HG03571 (cell line): ENCODE data around the gene AURKA.
"Not testable (repeated sequence)": the region's sequence is repeated elsewhere in the genome, so short reads cannot be mapped to it uniquely, and the experiment has no call there.

Experiments used
- ATAC-seq: cut with Tn5 transposase; IDR thresholded peaks from one replicate; pipeline ENCODE4 v1.9.1; 2021; ENCODE audit not compliant: unreplicated experiment

Gene AURKA

DNA sequence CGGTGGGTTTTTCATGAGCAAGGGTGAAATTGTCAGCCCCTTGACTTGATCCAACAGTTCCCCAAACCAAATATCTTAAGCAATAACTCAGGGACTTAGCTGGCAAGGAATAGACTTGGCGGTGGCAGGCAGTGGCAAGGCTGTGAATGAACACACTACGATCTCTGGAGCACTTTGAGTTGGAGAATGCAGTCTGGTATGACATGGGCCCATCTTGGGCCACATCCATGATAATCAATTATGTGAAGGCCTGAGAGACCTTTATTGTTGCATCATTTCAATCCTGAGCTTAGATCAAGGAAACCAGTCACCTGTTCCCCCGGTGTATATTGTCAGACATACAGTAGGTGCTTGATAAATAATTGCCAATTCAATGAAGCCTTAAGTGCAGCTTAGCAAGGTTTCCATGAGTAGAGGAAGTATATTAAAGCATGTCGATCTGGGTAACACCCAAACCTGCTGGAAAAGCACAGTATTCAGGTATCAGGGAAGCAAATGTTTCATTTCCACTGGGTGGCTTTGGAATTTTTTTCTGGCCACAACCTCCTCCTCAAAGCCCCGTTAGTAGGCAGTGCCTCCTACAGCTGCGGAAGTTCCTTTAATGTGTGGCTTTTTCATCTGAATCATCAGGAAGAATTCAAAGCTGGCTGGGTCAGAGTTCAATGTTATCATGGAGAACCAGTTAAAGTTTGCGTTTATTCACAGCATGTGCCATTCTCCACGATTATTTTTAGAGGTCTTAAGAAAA is 30.2 kb upstream of the AURKA start:
- no peak for ATAC-seq

DNA sequence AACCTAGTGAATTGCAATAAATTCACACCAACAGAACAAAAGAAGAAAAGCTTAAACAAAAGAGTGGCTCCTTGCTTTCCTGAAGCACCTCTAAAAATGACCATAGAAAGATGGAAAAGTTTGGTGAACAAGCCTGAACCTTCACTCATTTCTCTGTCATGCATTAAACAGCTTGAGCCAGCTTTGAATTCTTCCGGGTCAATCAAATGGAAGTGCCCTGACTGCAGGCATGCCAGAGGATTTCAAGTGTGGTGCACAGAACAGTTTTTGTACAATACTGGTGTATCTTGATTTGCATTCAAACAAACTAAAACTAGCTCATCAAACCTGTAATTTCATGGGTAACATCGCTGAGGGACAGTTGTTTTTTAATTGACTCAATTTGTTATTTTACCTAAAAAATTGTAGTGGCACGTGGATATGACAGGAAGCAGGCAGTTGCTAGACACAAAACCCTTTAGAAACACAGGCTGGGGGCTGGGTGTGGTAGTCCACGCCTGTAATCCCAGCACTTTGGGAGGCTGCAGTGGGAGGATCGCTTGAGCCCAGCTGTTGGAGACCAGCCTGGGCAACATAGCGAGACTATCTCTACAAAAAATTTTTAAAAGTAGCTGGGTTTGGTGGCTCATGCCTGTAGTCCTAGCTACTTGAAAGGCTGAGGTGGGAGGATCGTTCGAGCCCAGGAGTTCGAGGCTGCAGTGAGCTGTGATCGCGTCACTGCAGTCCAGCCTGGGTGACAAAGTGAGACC is 29.1 kb upstream of the AURKA start:
- ATAC-seq = no peak

DNA sequence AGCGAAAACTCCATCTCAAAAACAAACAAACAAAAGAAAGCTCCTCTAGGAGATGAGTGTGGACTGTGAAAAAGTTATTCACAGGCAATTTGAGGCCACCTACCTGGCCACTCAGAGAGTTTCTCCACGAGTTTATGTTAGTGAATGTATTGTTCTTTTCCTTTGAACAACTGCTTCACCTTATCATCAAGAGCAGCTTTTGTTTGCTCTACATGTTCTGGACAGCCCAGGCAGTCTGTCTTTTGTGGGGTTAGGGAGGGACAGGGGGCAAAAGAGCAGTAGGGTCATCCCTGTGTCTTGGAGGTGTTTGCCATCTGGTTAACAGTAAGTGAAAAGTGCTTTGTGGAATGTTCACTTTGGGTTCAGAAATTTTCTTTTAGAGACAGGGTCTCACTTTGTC is 28.0 kb upstream of the AURKA start:
- no peak for ATAC-seq

DNA sequence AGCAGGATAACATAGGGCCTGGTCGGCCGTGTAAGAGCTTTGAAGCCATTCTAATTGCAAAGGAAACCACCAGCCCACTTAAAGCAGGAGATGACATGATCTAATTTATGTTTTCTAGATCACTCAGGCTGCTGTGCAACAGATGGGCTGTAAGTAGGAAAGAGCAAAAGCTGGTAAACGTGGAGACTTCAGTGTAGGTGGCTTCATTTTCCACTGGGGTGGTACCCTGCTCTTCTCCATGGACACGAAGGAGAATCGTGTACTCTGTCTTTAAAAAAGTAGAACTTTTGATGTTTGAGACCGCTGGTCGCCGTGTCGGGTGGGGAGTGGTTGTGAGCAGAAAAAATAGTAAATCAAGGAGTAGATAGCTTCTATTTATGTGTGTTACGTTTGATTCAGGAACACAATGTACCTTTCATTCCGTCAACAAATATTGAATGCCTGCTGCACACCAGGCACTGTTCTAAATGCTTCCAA is 26.4 kb upstream of the AURKA start:
- no peak for ATAC-seq

DNA sequence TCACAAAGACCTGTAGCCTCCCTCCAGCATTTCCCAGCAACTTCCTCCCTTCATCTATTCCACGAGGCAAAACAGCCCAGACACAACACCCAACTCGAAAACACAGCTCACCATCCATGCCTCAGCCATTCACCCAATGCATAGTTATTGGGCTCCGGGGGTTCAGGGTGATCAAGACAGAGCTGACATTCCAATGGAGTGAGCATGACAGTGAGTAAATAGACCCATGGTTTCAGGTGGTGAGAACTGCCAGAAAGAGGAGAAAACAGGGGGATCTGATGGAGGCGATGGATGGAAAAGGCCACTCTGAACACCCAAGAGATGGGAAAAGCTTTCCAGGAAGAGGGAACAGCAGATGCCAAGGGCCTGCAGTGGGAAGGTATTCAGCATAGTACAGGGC is 25.9 kb upstream of the AURKA start:
- no peak for ATAC-seq

DNA sequence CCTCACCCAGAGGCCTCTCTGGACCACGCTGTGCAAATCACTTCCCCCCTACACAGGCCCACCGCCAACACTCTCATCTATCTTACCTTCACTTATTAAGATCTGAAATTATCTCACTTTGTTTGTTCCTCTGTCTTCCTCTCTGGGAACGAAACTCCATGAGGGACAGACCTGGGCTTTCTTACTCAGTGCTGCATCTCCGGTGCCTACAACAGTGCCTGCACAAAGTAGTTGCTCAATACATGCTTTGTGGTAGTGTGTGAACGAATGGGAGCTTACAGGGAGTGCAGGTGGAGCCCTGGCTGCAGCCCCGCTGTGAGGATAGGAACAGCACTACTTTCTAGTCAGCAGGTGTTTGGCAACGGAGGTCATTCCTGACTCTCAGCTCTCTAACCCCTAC is 25.4 kb upstream of the AURKA start:
- ATAC-seq = no peak

DNA sequence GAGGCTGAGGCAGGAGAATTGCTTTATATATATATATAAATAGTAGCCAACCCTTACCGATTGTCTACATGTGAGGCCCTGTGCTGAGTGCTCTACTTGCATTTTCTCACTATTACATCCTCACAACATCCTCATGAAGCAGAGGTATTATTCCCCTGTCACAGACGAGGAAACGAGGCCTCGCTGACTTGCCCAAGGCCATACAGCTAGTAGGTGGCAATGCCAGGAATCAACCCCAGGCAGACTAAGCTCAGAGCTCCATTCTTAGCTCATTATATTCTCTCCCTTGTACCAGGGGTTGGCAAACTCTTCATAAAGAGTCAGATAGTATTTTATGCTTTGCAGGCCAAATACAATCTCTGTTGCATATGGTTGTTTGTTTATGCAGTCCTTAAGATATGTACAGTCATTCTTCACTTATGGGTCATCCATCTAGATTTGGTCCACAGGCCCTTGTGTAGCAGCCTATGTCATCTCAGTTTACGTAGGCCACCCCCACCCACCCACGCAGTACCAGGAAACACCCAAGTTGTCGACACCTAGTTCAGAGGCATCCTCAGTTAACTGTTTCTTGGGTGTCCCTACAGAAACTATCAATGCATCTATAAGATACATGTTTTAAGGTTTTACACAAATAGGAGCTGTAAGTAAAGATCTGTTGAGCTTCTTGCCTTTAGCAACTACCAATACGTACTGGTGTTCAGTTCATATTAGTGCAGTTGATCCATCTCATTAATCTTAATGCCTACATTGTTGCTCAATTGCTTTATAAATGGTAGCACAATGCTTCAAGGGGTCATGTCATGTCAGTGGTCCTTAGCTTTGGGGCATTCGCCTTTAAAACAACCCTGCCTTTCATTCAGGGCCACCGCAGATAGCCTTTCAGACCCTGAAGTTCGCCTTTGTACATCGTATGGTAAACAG is 23.1 kb upstream of the AURKA start:
- no peak for ATAC-seq

DNA sequence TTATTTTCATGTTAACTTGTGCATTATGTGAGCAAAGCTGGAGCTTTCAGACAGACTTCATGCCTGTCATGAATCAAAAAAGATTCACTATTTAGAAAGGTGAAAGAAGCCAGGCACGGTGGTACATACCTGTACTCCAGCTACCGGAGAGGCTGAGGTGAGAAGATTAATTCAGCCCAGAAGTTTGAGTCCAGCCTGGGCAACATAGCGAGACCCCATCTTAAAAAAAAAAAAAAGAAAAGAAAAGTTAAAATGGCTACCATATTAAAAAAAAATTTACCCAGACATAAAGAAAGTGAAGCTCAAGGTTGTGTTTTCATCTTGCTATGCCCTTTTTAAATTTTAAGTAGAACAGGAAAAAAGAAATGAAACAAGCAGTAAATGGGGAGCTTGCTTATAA is 20.9 kb upstream of the AURKA start:
- ATAC-seq = no peak

DNA sequence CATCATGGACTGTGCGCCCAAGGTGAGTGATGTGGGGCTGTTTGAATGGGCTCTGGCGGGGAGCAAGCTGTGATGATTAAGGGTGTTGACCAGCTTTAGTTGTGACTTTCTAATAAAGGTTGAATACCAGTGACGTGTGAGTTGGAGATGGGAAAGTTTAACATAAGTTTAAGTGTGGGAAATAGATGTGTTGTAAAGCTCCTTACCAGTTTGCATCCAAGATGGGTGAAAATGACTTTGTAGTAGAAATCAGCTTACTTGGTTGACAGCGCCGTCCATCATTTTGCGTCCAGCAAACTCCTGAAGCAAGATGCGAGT is 20.4 kb upstream of the AURKA start:
- no peak for ATAC-seq

DNA sequence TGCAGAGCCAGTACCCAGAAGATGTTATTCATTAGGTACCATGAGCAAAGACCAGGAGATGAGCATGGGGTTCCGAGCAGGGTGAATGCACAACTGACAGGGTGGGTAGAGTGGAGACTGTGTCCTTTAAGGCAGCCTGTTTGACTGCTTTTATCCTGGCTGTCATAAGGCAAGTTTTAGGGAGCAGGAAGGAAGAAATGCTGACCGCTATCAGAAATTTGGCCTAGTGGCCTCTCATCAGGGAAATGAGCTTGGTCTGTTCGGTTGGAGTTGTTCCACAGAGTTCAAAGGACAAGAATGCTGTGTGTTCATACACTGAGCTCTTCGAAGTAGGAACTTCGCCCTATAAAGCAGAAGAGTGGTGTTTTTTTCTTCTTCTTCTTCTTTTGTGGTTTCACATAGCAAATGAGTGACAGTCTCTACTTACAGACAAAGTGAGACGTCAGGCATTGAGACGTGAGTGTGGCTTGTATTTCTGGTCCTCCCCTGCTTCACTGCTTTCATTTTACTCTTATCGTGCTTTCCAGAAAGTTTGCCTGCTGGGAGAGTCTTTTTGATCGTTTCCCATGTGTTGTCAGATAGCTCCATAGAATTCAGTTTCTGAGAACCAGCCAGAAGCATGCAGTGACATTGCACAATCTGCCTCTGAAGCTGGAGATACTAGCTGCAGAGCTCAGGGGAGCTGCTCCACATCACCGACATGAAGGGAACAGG is 19.9 kb upstream of the AURKA start, which contains the start of gene CASS4:
CASS4 (plus strand) TSS at position 502 of the 714 bp plus-strand sequence; CDS start at position 701, 199 bp downstream.
- peak; percentile 67 for ATAC-seq

DNA sequence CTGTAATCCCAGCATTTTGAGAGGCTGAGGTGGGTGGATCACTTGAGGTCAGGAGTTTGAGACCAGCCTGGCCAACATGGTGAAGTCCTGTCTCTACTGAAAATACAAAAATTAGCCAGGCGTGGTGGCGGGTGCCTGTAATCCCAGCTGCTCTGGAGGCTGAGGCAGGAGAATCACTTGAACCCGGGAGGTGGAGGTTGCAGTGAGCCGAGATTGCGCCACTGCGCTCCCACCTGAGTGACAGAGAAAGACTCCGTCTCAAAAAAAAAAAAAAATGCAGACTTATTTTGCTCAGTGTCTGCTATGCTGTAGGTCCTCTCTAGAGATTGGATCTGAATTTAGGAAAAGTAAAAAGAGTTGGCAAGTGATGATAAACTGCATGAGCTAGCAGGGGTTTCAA is 19.3 kb upstream of the AURKA start:
- ATAC-seq = not testable (repeated sequence)

DNA sequence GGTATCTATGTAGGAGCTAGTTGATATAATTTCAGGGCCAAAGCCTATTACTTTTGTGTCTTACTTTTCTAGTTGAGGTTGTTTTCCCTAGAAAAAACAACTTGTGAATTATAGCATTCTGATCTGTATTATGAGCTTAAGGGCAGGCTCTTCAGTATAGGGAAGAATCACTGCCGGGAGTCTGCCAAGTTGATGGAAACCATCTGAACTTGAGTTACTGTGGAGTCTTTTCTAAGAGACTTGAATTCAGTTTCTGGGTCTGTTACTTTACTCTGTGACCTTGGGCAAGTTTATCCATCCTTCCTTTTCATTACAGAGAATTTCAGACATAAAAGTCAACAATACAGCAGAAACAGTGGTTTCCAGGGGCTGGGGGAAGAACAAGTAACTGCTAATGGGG is 17.9 kb upstream of the AURKA start:
- no peak for ATAC-seq

DNA sequence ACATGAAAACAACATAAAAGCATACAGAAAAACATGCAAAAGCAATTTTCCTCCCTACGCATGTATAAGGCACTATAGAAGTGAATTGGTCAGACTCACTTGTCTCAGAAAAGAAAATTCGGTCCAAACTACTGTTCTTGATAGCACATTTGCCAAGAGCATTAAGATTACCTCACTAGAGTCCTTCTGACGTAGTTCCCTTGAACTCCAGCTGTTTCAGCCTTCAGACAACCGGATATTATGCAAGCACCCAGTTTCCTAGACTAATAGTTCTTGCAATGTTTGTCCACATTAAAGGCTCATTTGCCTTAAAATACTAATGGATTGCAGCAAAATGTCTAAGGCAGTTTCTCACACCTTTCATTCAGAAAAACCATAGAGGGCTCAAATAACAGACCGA is 17.5 kb upstream of the AURKA start:
- ATAC-seq = no peak

DNA sequence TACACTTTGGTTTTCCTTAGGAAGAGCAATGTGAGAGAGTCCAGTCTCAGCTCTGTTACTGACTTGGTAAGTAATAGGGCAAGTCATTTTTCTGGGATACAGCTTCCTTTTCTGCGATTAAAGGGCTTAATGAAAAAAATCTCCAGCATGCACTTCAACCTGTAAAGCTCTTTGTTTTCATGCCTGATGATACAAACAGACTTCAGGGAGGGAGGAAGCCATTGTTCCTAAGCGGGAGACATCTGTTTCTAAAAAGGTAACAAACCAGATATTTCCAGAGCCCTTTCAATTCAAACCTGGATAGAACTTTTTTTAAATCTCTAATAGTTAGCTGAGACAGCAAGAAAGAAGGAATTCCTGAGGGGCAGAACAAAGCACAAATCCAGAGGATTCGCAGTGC is 14.9 kb upstream of the AURKA start:
- no peak for ATAC-seq

DNA sequence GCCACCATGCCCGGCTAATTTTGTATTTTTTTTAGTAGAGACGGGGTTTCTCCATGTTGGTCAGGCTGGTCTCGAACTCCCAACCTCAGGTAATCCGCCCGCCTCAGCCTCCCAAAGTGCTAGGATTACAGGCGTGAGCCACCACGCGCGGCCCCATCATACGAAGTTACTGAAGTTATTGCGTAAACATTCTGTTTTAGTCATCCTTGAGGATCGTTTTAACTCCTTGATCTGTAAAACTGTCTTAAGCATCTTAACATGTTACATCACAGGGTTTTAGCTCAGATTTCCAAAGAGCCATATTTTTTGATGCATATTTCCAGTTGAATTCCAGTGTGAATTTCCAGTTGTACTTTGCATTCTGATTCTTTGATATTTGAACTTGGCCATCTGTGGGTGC is 13.3 kb upstream of the AURKA start:
- ATAC-seq = not testable (repeated sequence)

DNA sequence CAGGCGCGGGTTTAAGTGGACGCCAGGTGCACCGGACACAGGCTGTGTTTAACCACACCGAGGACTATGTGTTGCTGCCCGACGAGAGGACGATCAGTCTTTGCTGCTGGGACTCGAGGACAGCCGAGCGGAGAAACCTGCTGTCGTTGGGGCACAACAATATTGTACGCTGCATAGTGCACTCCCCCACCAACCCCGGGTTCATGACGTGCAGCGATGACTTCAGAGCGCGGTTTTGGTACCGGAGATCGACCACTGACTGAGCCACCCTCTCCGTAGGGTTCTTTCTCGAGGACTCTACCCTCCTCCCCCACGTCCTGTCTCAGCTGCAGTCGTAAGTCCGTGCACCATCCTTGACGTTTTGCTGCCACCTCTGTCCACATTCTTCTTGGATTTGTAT is 11.4 kb upstream of the AURKA start:
- no peak for ATAC-seq

DNA sequence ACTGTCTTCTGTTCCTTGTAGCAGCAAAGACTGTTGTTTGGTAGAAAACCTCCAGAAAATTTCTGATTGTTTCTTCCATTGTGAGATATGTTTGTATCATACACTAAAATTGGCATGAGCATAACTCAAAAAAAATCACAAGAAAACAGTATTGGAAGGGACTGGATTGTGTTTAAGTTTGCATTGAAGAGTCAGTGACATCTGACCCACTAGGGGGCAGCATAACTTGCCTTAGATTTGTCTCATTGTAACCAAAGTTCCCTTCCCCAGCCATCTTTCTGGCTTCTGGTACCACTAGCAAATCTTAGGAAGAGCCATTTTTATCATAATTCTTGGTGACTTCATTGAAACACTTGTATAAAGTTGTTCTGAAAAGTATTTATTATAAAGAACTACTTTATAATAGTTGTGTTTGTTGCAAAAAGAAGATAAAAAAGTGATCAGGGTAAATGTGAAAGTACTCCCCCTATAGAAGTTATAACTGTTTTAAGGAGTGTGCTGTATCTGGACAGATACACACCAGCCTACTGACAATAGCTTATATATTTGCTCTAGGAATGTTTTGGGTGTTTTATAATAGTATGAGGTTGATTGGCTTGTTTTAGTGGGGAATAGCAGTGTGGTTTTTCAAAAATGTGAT is 8.1 kb upstream of the AURKA start:
- ATAC-seq = no peak

DNA sequence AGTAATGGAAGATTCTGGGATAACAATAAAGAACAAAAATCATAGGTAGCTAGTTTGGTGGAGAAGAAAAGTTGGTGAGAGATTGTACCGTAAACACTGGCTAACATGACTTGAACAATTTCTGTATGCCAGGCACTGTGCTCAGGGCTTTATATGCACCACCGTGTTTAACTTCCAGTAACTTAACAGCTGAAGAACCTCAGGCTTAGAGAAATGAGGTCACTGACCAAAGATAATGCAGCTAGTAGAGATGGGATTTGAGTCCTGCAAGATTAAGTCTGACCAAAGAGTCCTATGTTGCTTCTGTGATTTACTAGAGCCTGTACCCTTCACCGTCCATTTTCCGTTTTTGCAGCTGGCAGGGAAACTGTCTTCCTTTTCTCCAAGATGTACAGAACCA is 3.2 kb upstream of the AURKA start:
- no peak for ATAC-seq

DNA sequence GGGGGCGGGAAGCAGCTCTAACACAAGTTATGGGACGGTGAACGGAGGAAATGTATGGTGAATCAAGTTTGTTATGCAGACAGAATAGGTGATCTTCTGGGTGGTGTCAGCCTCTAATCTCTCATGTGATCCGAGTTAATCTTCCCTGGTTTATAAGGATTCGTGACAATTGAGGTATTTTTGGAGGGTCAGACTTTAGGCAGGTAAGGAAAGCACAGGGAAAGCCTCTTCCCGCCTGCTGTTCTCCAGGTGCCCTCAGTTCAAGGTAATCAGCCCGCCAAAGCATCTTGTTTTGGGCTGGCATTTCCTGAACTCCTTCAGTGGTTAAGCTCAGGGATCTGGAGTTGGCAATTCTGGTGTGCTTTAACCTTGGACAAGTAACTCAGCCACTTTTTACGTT is 1.6 kb upstream of the AURKA start:
- ATAC-seq = no peak

DNA sequence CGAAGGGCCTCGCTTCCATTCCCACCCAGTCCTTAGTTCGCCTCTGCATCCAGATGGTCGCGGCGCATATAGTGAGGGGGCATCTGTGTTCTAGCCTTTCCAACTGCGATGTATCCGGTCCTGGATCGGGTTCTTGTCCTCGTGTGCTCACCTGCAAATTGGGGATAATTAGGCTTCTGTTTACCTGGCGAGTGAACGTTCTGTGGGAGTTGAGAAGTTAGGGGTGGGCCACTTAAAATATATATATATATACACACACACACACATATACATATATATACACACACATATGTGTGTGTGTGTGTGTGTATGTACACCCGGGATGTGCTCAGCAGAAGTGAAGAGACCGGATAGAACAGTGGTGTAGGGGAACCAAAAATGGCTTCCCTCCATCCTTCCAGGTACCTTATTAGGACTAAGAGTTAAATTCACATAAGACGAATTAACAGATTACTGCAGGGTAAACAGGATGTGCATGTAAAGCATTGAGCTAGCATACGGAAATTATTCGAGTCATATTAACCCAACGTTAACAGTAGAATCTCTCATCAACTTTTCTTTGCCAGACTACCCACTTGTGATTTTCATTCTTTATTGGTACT is 967 bp upstream of the AURKA start:
- no peak for ATAC-seq
